CD4-positive, CD25-positive, alpha-beta regulatory T cell (primary cell): ENCODE results near the gene SIRPG. TPM values are rescaled to one million over a fixed set of nuclear protein-coding genes. Genes with fewer than 3 reads are reported as not detected.
A peak's percentile ranks its signal among the peaks of the same experiment; 100 is the strongest.

Experiments used
- ATAC-seq, 2 donors: fragments of 150-1000 bp; cut with Tn5 transposase; one replicate each; pipeline ENCODE4 v1.10.0; 2021; ENCODE audit warnings: low read depth in 2 of 2, moderate number of reproducible peaks in 2 of 2, moderate library complexity in 1 of 2
- DNase-seq, 3 donors: peaks; one replicate each; pipeline versions ENCODE4 v3.0.0 to v3.0.0-alpha.2; 2012 to 2022; ENCODE audit warnings: mixed read lengths in 1 of 3
- H3K27ac ChIP-seq: one replicate; pipeline ENCODE4 v1.7.0; 2013; ENCODE audit warnings: mild to moderate bottlenecking, low read length; ENCODE audit not compliant: insufficient read depth, poor library complexity, severe bottlenecking
- H3K27me3 ChIP-seq: one replicate; pipeline ENCODE4 v1.7.0; 2013; ENCODE audit warnings: low read length; ENCODE audit not compliant: control insufficient read depth, insufficient read depth
- H3K36me3 ChIP-seq: one replicate; pipeline ENCODE4 v1.7.0; 2013; ENCODE audit warnings: mild to moderate bottlenecking, low read length, moderate library complexity; ENCODE audit not compliant: control insufficient read depth, insufficient read depth
- H3K4me1 ChIP-seq: 2 replicates; pipeline ENCODE4 v1.7.0; 2013; ENCODE audit warnings: mild to moderate bottlenecking, low read length; ENCODE audit not compliant: insufficient read depth, control insufficient read depth, poor library complexity, severe bottlenecking
- H3K4me3 ChIP-seq: one replicate; pipeline ENCODE4 v1.7.0; 2013; ENCODE audit warnings: low read depth, mild to moderate bottlenecking, low read length, moderate library complexity
- H3K9me3 ChIP-seq, 2 experiments: 1 replicate in 1 of 2; 2 replicates in 1 of 2; pipeline ENCODE4 v1.7.0; 2013; ENCODE audit warnings: low read length in 2 of 2, mild to moderate bottlenecking in 1 of 2, moderate library complexity in 1 of 2; ENCODE audit not compliant: control insufficient read depth in 2 of 2
- H3K27ac Mint-ChIP-seq, 3 donors: one replicate each; pipeline ENCODE4 v1.8.0; 2020 to 2022; ENCODE audit warnings: mild to moderate bottlenecking in 3 of 3, mixed read lengths in 3 of 3, moderate library complexity in 2 of 3
- H3K27me3 Mint-ChIP-seq: one replicate; pipeline ENCODE4 v1.8.0; 2022; ENCODE audit warnings: mild to moderate bottlenecking, mixed read lengths
- H3K36me3 Mint-ChIP-seq: one replicate; pipeline ENCODE4 v1.8.0; 2020; ENCODE audit warnings: mixed read lengths
- H3K4me1 Mint-ChIP-seq, 4 donors: one replicate each; pipeline ENCODE4 v1.8.0; 2020 to 2022; ENCODE audit warnings: mixed read lengths in 4 of 4, mild to moderate bottlenecking in 1 of 4
- H3K4me3 Mint-ChIP-seq, 4 donors: one replicate each; pipeline ENCODE4 v1.8.0; 2020 to 2022; ENCODE audit warnings: mild to moderate bottlenecking in 4 of 4, mixed read lengths in 4 of 4, moderate library complexity in 3 of 4
- H3K9me3 Mint-ChIP-seq, 7 donors: one replicate each; pipeline ENCODE4 v1.8.0; 2020 to 2022; ENCODE audit warnings: mixed read lengths in 7 of 7, mild to moderate bottlenecking in 3 of 7, moderate library complexity in 2 of 7
- polyA plus RNA-seq, 4 donors: library from polyadenylated mRNA; unstranded; fragments of 300-500 nt; fragmentation: Illumina TruSeq; gene quantifications; one replicate each; pipeline ENCODE4 v1.2.3, GENCODE V29; 2021
- total RNA-seq: library from RNA; stranded (reverse); gene quantifications from one replicate; pipeline ENCODE4 v1.2.3, GENCODE V29; 2022

Gene SIRPG
- total and polyA plus RNA-seq, 5 donors from 2014 or later: 49.6 to 240 (median 194) TPM

DNA sequence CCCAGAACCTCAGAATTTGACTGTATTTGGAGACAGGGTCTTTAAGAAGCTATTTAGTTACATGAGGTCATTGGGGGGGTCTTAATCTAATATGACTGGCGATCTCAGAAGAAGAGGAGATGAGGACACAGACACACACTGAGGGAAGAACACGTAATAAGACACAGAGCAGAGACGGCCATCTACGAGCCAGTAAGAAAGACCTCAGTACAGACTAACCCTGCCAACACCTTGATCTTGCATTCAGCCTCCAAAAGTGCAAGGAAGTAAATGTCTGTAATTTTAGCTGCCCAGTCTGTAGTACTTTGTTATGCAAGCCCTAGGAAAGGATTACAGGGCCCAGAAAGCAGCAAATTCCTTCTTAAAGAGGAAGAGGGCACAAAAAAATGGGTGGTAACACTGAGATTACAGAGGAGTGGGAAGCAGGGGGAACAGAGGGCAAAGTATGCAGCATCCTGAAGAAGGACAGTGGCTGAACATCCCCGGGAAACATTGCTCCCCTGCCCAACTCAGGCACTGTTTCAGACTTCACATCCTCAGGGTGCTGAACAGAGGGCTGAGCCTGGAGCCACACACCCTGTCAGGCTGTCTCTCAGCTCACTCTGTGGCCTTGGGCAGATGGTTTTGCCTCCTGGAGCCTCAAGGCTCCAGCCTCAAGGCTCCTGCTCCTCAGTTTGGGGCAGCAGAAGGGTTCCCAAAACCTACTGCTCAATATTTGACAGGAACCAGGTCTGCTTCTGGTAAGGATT is 27.9 kb upstream of the SIRPG start:
- no peaks in the 10 kb centered on the region for H3K36me3 ChIP-seq
- H3K27ac ChIP-seq: peak overlapping the region; percentile 65
- ATAC-seq: peak; percentile 39 to 41
- no peaks in the 10 kb centered on the region for H3K9me3 ChIP-seq
- peaks cover 29% of the 10 kb centered on the region for H3K4me1 ChIP-seq
- no peaks in the 10 kb centered on the region for H3K27me3 ChIP-seq
- Mint-ChIP-seq H3K4me1 (peaks cover 7 to 71% (median 41%) of the 10 kb centered on the region in 4 donors), H3K9me3 (peaks cover 0 to 9% (median 2%) of the 10 kb centered on the region in 7 donors), H3K4me3 (peak overlapping the region; percentile 89 to 95 (median 91)), H3K27me3 (no peaks in the 10 kb centered on the region), H3K27ac (peak overlapping the region; percentile 91 to 97 (median 94)), H3K36me3 (peaks cover 24% of the 10 kb centered on the region)
- DNase-seq: peak in 1 of 3 donors; percentile 49
- peak overlapping the region; percentile 87 for H3K4me3 ChIP-seq

GRCh38 chr20:1684872-1685271 is 27.3 kb upstream of the SIRPG start:
- Mint-ChIP-seq H3K27ac (peak overlapping the region; percentile 91 to 97 (median 94)), H3K4me3 (peak overlapping the region; percentile 89 to 95 (median 91)), H3K4me1 (peaks cover 7 to 72% (median 45%) of the 10 kb centered on the region in 4 donors), H3K27me3 (no peaks in the 10 kb centered on the region), H3K36me3 (peaks cover 27% of the 10 kb centered on the region), H3K9me3 (peaks cover 0 to 5% (median 0%) of the 10 kb centered on the region in 7 donors)
- Histone ChIP-seq H3K9me3 (no peaks in the 10 kb centered on the region), H3K4me3 (peak overlapping the region; percentile 87), H3K36me3 (peaks cover 4% of the 10 kb centered on the region), H3K27me3 (no peaks in the 10 kb centered on the region), H3K4me1 (peaks cover 29% of the 10 kb centered on the region), H3K27ac (peak overlapping the region; percentile 65)
- DNase-seq (peak in 1 of 3 donors; percentile 41), ATAC-seq (no peak)

DNA sequence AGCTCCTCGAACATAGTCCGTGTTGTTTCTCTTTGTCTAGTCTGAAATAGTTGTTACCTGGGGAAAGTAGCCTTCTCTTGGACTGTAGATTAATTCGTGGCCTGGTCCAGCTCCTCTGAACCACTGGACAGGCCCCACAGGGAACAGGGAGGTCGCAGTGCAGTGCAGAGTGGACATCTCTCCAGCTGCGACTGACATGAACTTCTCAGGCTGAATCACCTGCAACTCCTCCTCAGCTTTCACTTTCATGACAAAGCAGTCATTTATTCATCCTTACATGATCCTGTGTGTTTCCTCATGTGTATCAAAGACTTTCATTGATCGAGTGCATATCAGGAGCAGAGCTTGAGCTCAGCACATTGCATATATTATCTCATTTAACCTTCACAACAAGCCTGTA is 19.1 kb upstream of the SIRPG start:
- peak overlapping the region; percentile 94 to 98 (median 97) for H3K27ac Mint-ChIP-seq
- Histone ChIP-seq H3K9me3 (no peaks in the 10 kb centered on the region), H3K27ac (peak overlapping the region; percentile 76), H3K4me1 (peaks cover 65% of the 10 kb centered on the region), H3K36me3 (peaks cover 4% of the 10 kb centered on the region), H3K4me3 (peak overlapping the region; percentile 68), H3K27me3 (no peaks in the 10 kb centered on the region)
- DNase-seq (no peak), ATAC-seq (no peak)
- H3K36me3 Mint-ChIP-seq: peaks cover 41% of the 10 kb centered on the region
- H3K4me3 Mint-ChIP-seq: peak overlapping the region; percentile 66 to 84 (median 77)
- no peaks in the 10 kb centered on the region for H3K9me3 Mint-ChIP-seq
- peaks cover 47 to 96% (median 80%) of the 10 kb centered on the region in 4 donors for H3K4me1 Mint-ChIP-seq
- no peaks in the 10 kb centered on the region for H3K27me3 Mint-ChIP-seq

DNA sequence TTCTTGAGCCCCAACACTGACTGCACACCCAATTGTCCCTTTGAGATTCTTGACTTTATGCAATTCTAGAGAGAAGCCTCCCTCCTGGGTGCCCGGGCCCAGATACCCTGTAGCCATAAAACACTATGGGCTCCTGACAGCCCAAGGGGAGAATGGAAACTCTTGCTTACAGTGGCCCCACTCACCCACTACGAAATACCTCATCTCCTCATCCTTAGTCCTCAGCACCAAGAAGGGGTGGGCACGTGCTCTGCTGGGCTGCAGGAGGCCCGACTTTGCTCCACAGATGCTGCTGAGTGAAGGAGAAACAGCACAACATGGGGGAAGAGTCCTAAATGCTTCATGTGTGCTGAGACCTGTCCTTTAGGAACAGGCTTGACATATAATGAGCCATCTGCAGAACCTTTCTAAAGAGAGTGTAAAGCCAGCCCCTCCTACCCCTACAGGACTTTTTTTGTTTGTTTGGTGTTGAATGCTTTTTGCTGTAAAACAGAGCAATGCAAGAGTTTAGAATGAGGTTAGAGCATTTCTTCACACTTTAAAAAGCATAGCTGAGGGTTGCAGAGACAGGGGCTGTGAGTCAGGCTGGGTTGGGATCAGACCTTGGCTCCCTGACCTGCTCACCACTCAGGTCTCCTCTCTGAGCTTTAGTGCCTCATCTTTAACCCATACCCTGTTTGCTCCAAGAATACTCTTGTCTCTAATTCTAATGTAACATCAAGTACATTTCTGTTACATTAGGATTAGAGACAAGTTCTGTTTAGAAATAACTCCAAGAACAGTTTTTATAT is 17.6 kb upstream of the SIRPG start:
- Mint-ChIP-seq H3K4me3 (peak overlapping the region; percentile 71 to 84 (median 82)), H3K4me1 (peaks cover 47 to 99% (median 83%) of the 10 kb centered on the region in 4 donors), H3K9me3 (no peaks in the 10 kb centered on the region), H3K36me3 (peaks cover 46% of the 10 kb centered on the region), H3K27ac (peak overlapping the region; percentile 94 to 100 (median 98)), H3K27me3 (no peaks in the 10 kb centered on the region)
- ATAC-seq: no peak
- Histone ChIP-seq H3K4me1 (peaks cover 77% of the 10 kb centered on the region), H3K27me3 (no peaks in the 10 kb centered on the region), H3K36me3 (peaks cover 3% of the 10 kb centered on the region), H3K4me3 (peak overlapping the region; percentile 68), H3K9me3 (no peaks in the 10 kb centered on the region), H3K27ac (peak overlapping the region; percentile 76)
- no peak for DNase-seq

GRCh38 chr20:1674361-1674760 is 16.8 kb upstream of the SIRPG start:
- Histone ChIP-seq H3K36me3 (no peaks in the 10 kb centered on the region), H3K9me3 (no peaks in the 10 kb centered on the region), H3K4me1 (peaks cover 81% of the 10 kb centered on the region), H3K27ac (peak overlapping the region; percentile 76), H3K4me3 (peak overlapping the region; percentile 68), H3K27me3 (no peaks in the 10 kb centered on the region)
- H3K9me3 Mint-ChIP-seq: no peaks in the 10 kb centered on the region
- ATAC-seq: peak; percentile 91 to 93
- H3K4me3 Mint-ChIP-seq: peak overlapping the region; percentile 71 to 84 (median 82)
- H3K27me3 Mint-ChIP-seq: no peaks in the 10 kb centered on the region
- H3K27ac Mint-ChIP-seq: peak overlapping the region; percentile 94 to 100 (median 98)
- H3K36me3 Mint-ChIP-seq: peaks cover 45% of the 10 kb centered on the region
- peak; percentile 30 to 90 (median 51) for DNase-seq
- H3K4me1 Mint-ChIP-seq: peaks cover 47 to 100% (median 83%) of the 10 kb centered on the region in 4 donors

DNA sequence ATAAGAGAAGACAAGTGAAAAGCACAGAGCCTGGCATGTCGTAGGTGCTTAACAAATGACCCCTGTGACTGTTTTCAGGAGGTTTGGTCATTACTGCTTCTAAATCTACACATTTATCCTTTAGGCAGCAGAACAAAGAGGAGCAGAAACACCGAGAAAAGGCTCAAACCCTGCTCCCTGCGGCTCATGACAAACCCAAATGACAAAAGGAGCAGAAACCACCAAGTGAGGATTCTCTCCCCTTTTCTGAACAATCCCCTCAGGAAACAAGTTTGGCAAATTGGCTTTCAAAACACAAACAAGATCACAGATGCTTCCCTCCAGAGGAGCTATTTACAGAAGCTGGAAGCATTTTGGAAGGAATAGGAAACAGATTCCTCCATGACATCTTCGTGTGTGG is 15.8 kb upstream of the SIRPG start:
- peak overlapping the region in 3 of 4 donors; percentile 76 to 84 (median 82) for H3K4me3 Mint-ChIP-seq
- H3K27ac Mint-ChIP-seq: peak overlapping the region; percentile 94 to 100 (median 98)
- peaks cover 45 to 100% (median 86%) of the 10 kb centered on the region in 4 donors for H3K4me1 Mint-ChIP-seq
- H3K27me3 ChIP-seq: no peaks in the 10 kb centered on the region
- peak overlapping the region; percentile 76 for H3K27ac ChIP-seq
- no peak for ATAC-seq
- H3K36me3 ChIP-seq: no peaks in the 10 kb centered on the region
- H3K9me3 ChIP-seq: no peaks in the 10 kb centered on the region
- H3K4me3 ChIP-seq: peak overlapping the region; percentile 60
- H3K36me3 Mint-ChIP-seq: peaks cover 43% of the 10 kb centered on the region
- no peaks in the 10 kb centered on the region for H3K9me3 Mint-ChIP-seq
- H3K27me3 Mint-ChIP-seq: no peaks in the 10 kb centered on the region
- peaks cover 81% of the 10 kb centered on the region for H3K4me1 ChIP-seq
- no peak for DNase-seq

DNA sequence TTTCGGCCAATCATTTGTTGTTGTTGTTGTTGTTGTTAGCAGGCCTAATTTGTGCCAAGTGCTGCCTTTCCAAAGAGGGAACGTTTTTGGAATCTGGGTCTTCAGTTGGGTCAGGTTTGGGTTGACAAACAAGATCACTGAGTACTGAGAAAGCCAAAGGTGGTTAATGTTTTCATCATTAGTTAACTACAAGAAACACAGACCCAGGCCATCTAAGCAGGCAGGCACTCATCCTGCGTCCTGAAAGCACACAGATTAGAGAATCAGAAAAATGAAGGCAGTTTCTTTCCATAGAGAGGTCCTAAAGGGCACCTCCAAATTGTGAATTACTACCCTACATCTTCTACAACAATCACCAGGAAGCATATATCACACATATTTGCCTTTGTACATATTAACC is 15.1 kb upstream of the SIRPG start:
- peaks cover 41 to 100% (median 84%) of the 10 kb centered on the region in 4 donors for H3K4me1 Mint-ChIP-seq
- H3K27ac Mint-ChIP-seq: peak overlapping the region; percentile 94 to 100 (median 98)
- H3K4me1 ChIP-seq: peaks cover 80% of the 10 kb centered on the region
- H3K4me3 ChIP-seq: peak overlapping the region; percentile 60
- no peak for DNase-seq
- H3K9me3 ChIP-seq: no peaks in the 10 kb centered on the region
- no peaks in the 10 kb centered on the region for H3K27me3 Mint-ChIP-seq
- H3K9me3 Mint-ChIP-seq: no peaks in the 10 kb centered on the region
- no peaks in the 10 kb centered on the region for H3K36me3 ChIP-seq
- peak overlapping the region; percentile 76 for H3K27ac ChIP-seq
- ATAC-seq: no peak
- no peaks in the 10 kb centered on the region for H3K27me3 ChIP-seq
- peak overlapping the region in 3 of 4 donors; percentile 76 to 84 (median 82) for H3K4me3 Mint-ChIP-seq
- peaks cover 38% of the 10 kb centered on the region for H3K36me3 Mint-ChIP-seq
